HepG2 (cell line): Measurements from ENCODE around the gene MTA1. TPM values are rescaled to one million over a fixed set of nuclear protein-coding genes. Genes with fewer than 3 reads are reported as not detected.

Experiments used
- ATAC-seq: fragments of 200-7000 bp; cut with Tn5 transposase; 3 replicates; pipeline ENCODE4 v1.9.1; 2020; ENCODE audit warnings: mild to moderate bottlenecking, moderate library complexity
- BruUV-seq: library from RNA; stranded (reverse); fragments of 400-500 nt; replicated peaks from 2 replicates; lab custom pipeline; 2021; lab: Mats Ljungman, UMichigan
- CTCF ChIA-PET: fragments of 300-600 bp; formaldehyde crosslinking; extraction: SDS; loops from one replicate; lab custom pipeline; 2021; ENCODE audit warnings: low total read pairs, inconsistent platforms, low intra/inter-chr PET ratio; lab: Yijun Ruan, JAX
- POLR2A ChIA-PET: fragments of 350-600 bp; sonication (Branson Sonifier 250); formaldehyde crosslinking; loops from one replicate; lab custom pipeline; 2020; ENCODE audit warnings: antibody characterized with exemption, inconsistent platforms; lab: Yijun Ruan, JAX
- DNase-seq: peaks from one replicate; pipeline ENCODE4 v3.0.0-alpha.2; 2015; ENCODE audit warnings: low spot score
- FAIRE-seq: peaks from 3 replicates; lab custom pipeline; 2011; peaks lifted over from hg19 to GRCh38; lab: Jason Lieb, UNC
- H2AFZ ChIP-seq: one replicate; pipeline ENCODE4 v1.6.1; 2011; ENCODE audit warnings: low read length, inconsistent platforms
- H3K27ac ChIP-seq: fragments of 300-600 bp; 3 replicates; pipeline ENCODE4 v1.8.0; 2011; ENCODE audit warnings: mixed run types, mild to moderate bottlenecking, mixed read lengths, low read length, inconsistent platforms; ENCODE audit not compliant: insufficient read depth; ENCODE audit errors: extremely low read length
- H3K27me3 ChIP-seq, 2 experiments: fragments of 200-600 bp in 1 of 2; 2 replicates in 1 of 2; 3 replicates in 1 of 2; pipeline versions ENCODE4 v1.6.0 to v1.8.0; 2011; ENCODE audit warnings: low read length in 2 of 2, mild to moderate bottlenecking in 2 of 2, moderate library complexity in 2 of 2, inconsistent platforms in 1 of 2; ENCODE audit not compliant: insufficient read depth in 2 of 2, control insufficient read depth in 1 of 2
- H3K36me3 ChIP-seq, 2 experiments: fragments of 200-600 bp in 1 of 2; replicated peaks in 1 of 2; 2 replicates in 1 of 2; 3 replicates in 1 of 2; pipeline versions ENCODE4 v1.5.1 to v1.8.0; 2011; ENCODE audit warnings: low read length in 2 of 2, inconsistent platforms in 1 of 2; ENCODE audit not compliant: insufficient read depth in 2 of 2, control insufficient read depth in 1 of 2
- H3K4me1 ChIP-seq: 2 replicates; pipeline ENCODE4 v1.5.1; 2012; ENCODE audit warnings: low read length, inconsistent platforms; ENCODE audit not compliant: insufficient read depth
- H3K4me2 ChIP-seq: 2 replicates; pipeline ENCODE4 v1.6.0; 2011; ENCODE audit warnings: low read depth, low read length, inconsistent platforms
- H3K4me3 ChIP-seq, 3 experiments: fragments of 200-600 bp in 1 of 3; sonication (generic), shearing (Covaris generic) in 1 of 3; replicated peaks in 1 of 3; 2 replicates each; pipeline ENCODE4 v1.5.1; 2011 to 2016; ENCODE audit warnings: low read length in 3 of 3, inconsistent platforms in 2 of 3, low read depth in 2 of 3, mild to moderate bottlenecking in 2 of 3, control low read depth in 1 of 3, mixed read lengths in 1 of 3; ENCODE audit not compliant: insufficient read depth in 1 of 3
- H3K79me2 ChIP-seq: one replicate; pipeline ENCODE4 v1.6.1; 2011; ENCODE audit warnings: low read length, inconsistent platforms; ENCODE audit not compliant: insufficient read depth
- H3K9ac ChIP-seq: 2 replicates; pipeline ENCODE4 v1.6.0; 2011; ENCODE audit warnings: mild to moderate bottlenecking, low read depth, low read length, inconsistent platforms; ENCODE audit not compliant: insufficient read depth
- H3K9me3 ChIP-seq: 2 replicates; pipeline ENCODE4 v1.5.1; 2012; ENCODE audit warnings: mild to moderate bottlenecking, low read length
- H4K20me1 ChIP-seq: 2 replicates; pipeline ENCODE4 v1.6.0; 2011; ENCODE audit warnings: inconsistent platforms, mild to moderate bottlenecking, low read length, moderate library complexity; ENCODE audit not compliant: insufficient read depth
- CBFB ChIP-seq: sonication (generic); formaldehyde crosslinking; IDR thresholded peaks from 2 replicates; pipeline ENCODE4 v1.4.0; 2020; ENCODE audit warnings: missing genetic modification reagents
- CHD4 ChIP-seq: fragments of 200-600 bp; sonication (generic); IDR thresholded peaks from 2 replicates; pipeline ENCODE4 v1.7.0; 2017; ENCODE audit warnings: mild to moderate bottlenecking, low read length, borderline replicate concordance
- MAFG ChIP-seq: sonication (generic); formaldehyde crosslinking; IDR thresholded peaks from 2 replicates; pipeline ENCODE4 v1.5.1; 2020; ENCODE audit warnings: mild to moderate bottlenecking, missing genetic modification reagents
- NFIB ChIP-seq: sonication (generic); formaldehyde crosslinking; IDR thresholded peaks from 2 replicates; pipeline ENCODE4 v1.9.0; 2021; ENCODE audit warnings: missing genetic modification reagents, mild to moderate bottlenecking, borderline replicate concordance
- RBM39 ChIP-seq: fragments of 200-400 bp; formaldehyde crosslinking; IDR thresholded peaks from one replicate; pipeline ENCODE4 v1.6.1; 2018; ENCODE audit warnings: antibody characterized with exemption, mild to moderate bottlenecking, low read depth, low read length; ENCODE audit not compliant: poor library complexity, severe bottlenecking
- RFX3 ChIP-seq: IDR thresholded peaks from 2 replicates; pipeline ENCODE4 v1.6.1; 2016; ENCODE audit warnings: missing biosample characterization, missing genetic modification reagents
- TBP ChIP-seq: sonication (generic); formaldehyde crosslinking; IDR thresholded peaks from 2 replicates; pipeline ENCODE4 v1.5.0; 2020; ENCODE audit warnings: missing genetic modification reagents
- ZBTB38 ChIP-seq: sonication (generic); formaldehyde crosslinking; IDR thresholded peaks from 2 replicates; pipeline ENCODE4 v1.5.1; 2020; ENCODE audit warnings: mild to moderate bottlenecking, missing genetic modification reagents
- ZBTB46 ChIP-seq: sonication (generic); formaldehyde crosslinking; IDR thresholded peaks from 2 replicates; pipeline ENCODE4 v1.4.0; 2020; ENCODE audit warnings: mild to moderate bottlenecking, missing genetic modification reagents, borderline replicate concordance
- ZFX ChIP-seq: sonication (generic); formaldehyde crosslinking; IDR thresholded peaks from 2 replicates; pipeline ENCODE4 v1.4.0; 2020; ENCODE audit warnings: mild to moderate bottlenecking, low read depth, missing genetic modification reagents, moderate library complexity
- ZNF282 ChIP-seq: fragments of 450-650 bp; IDR thresholded peaks from 2 replicates; pipeline ENCODE4 v1.6.1; 2018; ENCODE audit not compliant: partially characterized antibody
- ZNF33A ChIP-seq: sonication (generic); formaldehyde crosslinking; IDR thresholded peaks from 2 replicates; pipeline ENCODE4 v1.5.1; 2020; ENCODE audit warnings: missing genetic modification reagents, mild to moderate bottlenecking, moderate library complexity, borderline replicate concordance
- ZNF33B ChIP-seq: sonication (generic); formaldehyde crosslinking; IDR thresholded peaks from 2 replicates; pipeline ENCODE4 v1.5.1; 2020; ENCODE audit warnings: mild to moderate bottlenecking, missing genetic modification reagents
- ZNF383 ChIP-seq: sonication (generic); formaldehyde crosslinking; IDR thresholded peaks from 2 replicates; pipeline ENCODE4 v1.4.0; 2020; ENCODE audit warnings: missing genetic modification reagents, mild to moderate bottlenecking, borderline replicate concordance
- ZNF563 ChIP-seq: sonication (generic); formaldehyde crosslinking; IDR thresholded peaks from 2 replicates; pipeline ENCODE4 v1.8.0; 2022; ENCODE audit warnings: mild to moderate bottlenecking, moderate library complexity, missing genetic modification reagents
- ZNF598 ChIP-seq: sonication (generic); formaldehyde crosslinking; IDR thresholded peaks from 2 replicates; pipeline ENCODE4 v1.5.1; 2020; ENCODE audit warnings: mild to moderate bottlenecking, missing genetic modification reagents, borderline replicate concordance
- ZNF639 ChIP-seq: conservative IDR thresholded peaks from 2 replicates; pipeline ENCODE4 v1.6.1; 2018; ENCODE audit warnings: missing genetic modification reagents
- ZNF674 ChIP-seq: sonication (generic); formaldehyde crosslinking; IDR thresholded peaks from 2 replicates; pipeline ENCODE4 v1.5.0; 2020; ENCODE audit warnings: low read depth, mild to moderate bottlenecking, missing genetic modification reagents
- ZNF768 ChIP-seq: sonication (generic); formaldehyde crosslinking; IDR thresholded peaks from 2 replicates; pipeline ENCODE4 v1.4.0; 2020; ENCODE audit warnings: missing genetic modification reagents
- whole genome bisulfite sequencing: methylation state at CpG from one replicate; pipeline ENCODE4 v1.1.6; 2017; ENCODE audit warnings: low lambda C conversion rate; 5-methylcytosine and 5-hydroxymethylcytosine counted together
- in situ Hi-C: cut with HindIII; loops from 2 replicates; pipeline ENCODE4 v1.10.0; 2017; ENCODE audit warnings: low pct_unique_long_range_greater_than_20kb; ENCODE audit not compliant: extremely low pct_ligation_motif_present
- intact Hi-C: fragments of 100-400 bp; cut with micrococcal nuclease; formaldehyde crosslinking; loops from one replicate; pipeline ENCODE4 v1.10.0; 2022; ENCODE audit not compliant: unreplicated experiment
- polyA plus RNA-seq, 8 experiments: library from polyadenylated mRNA; depleted of rRNA in 3 of 8; stranded (reverse) in 7 of 8; unstranded in 1 of 8; fragments of >200 nt; fragmentation: Illumina TruSeq in 4 of 8; extraction: Trizol in 4 of 8; gene quantifications; 2 replicates each; pipeline versions ENCODE4 v1.2.1 to v1.2.3, GENCODE V29; 2011 to 2016; ENCODE audit warnings: low read depth in 4 of 8, missing spikeins in 1 of 8, mixed read lengths in 1 of 8; ENCODE audit not compliant: insufficient read depth in 1 of 8
- total RNA-seq, 5 experiments: library from RNA; depleted of rRNA; stranded (reverse); fragments of >200 nt; fragmentation: Illumina TruSeq; extraction: Trizol; gene quantifications; 2 replicates each; pipeline ENCODE4 v1.2.3, GENCODE V29; 2016; ENCODE audit warnings: low read depth in 1 of 5
- TF ChIP-seq, protein P1 (sequence below): sonication (generic); formaldehyde crosslinking; IDR thresholded peaks from 2 replicates; pipeline ENCODE4 v1.5.1; 2020; ENCODE audit warnings: missing genetic modification reagents, mild to moderate bottlenecking, borderline replicate concordance

MTA1 gene
- total and polyA plus RNA-seq, 2 of the 13 experiments (the other 11 are each of a cell fraction or from before 2014, with no cell fraction given), result 35.2 to 85.8 TPM

GRCh38 chr14:105480199-105480746, 60.6 kb downstream of the MTA1 start:
- FAIRE-seq, result no peak
- DNase-seq, result no peak
- Histone ChIP-seq H3K9ac (no peak overlapping the region), H3K4me3 (no peak overlapping the region), H4K20me1 (no peaks in the 10 kb centered on the region), H3K4me1 (peaks cover 64% of the 10 kb centered on the region), H2AFZ (no peak overlapping the region), H3K79me2 (no peaks in the 10 kb centered on the region), H3K36me3 (no peaks in the 10 kb centered on the region), H3K9me3 (no peaks in the 10 kb centered on the region), H3K4me2 (no peak overlapping the region), H3K27me3 (peaks cover 2 to 29% of the 10 kb centered on the region in 2 experiments; a peak in 4 of 5 replicates), H3K27ac (no peak overlapping the region)
- 69% methylated on average over 15 of the region's 15 CpGs for WGBS
- in situ Hi-C loops (no loop called here), intact Hi-C loops (loop anchor here (2.0 kb wide), 1 partner anchor 49 kb away; no protein-coding TSS in a partner anchor)
- TF ChIP-seq TBP (CRISPR knock-in tag) (no peak), ZBTB46 (CRISPR knock-in tag) (no peak), ZNF674 (CRISPR knock-in tag) (no peak), CHD4 (no peak), ZFX (CRISPR knock-in tag) (no peak), RBM39 (no peak), ZNF33B (CRISPR knock-in tag) (no peak), ZNF639 (no peak), ZNF563 (CRISPR knock-in tag) (no peak), ZNF598 (CRISPR knock-in tag) (no peak), ZNF768 (CRISPR knock-in tag) (no peak), ZNF33A (CRISPR knock-in tag) (no peak), CBFB (CRISPR knock-in tag) (no peak), RFX3 (CRISPR knock-in tag) (no peak), ZNF383 (no peak), ZNF282 (no peak), ZBTB38 (CRISPR knock-in tag) (no peak), MAFG (CRISPR knock-in tag) (no peak), NFIB (CRISPR knock-in tag) (no peak)
- TF ChIP-seq, protein P1, sequence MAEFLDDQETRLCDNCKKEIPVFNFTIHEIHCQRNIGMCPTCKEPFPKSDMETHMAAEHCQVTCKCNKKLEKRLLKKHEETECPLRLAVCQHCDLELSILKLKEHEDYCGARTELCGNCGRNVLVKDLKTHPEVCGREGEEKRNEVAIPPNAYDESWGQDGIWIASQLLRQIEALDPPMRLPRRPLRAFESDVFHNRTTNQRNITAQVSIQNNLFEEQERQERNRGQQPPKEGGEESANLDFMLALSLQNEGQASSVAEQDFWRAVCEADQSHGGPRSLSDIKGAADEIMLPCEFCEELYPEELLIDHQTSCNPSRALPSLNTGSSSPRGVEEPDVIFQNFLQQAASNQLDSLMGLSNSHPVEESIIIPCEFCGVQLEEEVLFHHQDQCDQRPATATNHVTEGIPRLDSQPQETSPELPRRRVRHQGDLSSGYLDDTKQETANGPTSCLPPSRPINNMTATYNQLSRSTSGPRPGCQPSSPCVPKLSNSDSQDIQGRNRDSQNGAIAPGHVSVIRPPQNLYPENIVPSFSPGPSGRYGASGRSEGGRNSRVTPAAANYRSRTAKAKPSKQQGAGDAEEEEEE (CRISPR knock-in tag), result no peak
- no TSS peak for BruUV-seq
- no peak for ATAC-seq
- ChIA-PET CTCF (interaction anchor here (1.3 to 2.5 kb wide), 4 partner anchors 10 to 52 kb away, joined by 4 to 15 read pairs (median 6); partner anchors contain the start of genes TEDC1 and TMEM121), POLR2A (interaction anchor here (1.0 to 2.4 kb wide), 4 partner anchors 9 to 179 kb away, joined by 3 to 10 read pairs (median 8); partner anchors contain the start of genes BRF1 and TEX22)
